Tongue (tissue), 2 donors: ENCODE data around the gene SLC7A4. TPM values are rescaled to one million over a fixed set of nuclear protein-coding genes. Genes with fewer than 3 reads are reported as not detected.

Source experiments
- DNase-seq: peaks from one replicate; pipeline ENCODE4 v3.0.0-alpha.2; 2015
- total RNA-seq: library from RNA; depleted of rRNA; stranded (reverse); fragments of >200 nt; gene quantifications from one replicate; pipeline ENCODE4 v1.2.3, GENCODE V29; 2014

The SLC7A4 gene
- total RNA-seq, 1 donor from 2014 or later = 0.41 TPM

DNA sequence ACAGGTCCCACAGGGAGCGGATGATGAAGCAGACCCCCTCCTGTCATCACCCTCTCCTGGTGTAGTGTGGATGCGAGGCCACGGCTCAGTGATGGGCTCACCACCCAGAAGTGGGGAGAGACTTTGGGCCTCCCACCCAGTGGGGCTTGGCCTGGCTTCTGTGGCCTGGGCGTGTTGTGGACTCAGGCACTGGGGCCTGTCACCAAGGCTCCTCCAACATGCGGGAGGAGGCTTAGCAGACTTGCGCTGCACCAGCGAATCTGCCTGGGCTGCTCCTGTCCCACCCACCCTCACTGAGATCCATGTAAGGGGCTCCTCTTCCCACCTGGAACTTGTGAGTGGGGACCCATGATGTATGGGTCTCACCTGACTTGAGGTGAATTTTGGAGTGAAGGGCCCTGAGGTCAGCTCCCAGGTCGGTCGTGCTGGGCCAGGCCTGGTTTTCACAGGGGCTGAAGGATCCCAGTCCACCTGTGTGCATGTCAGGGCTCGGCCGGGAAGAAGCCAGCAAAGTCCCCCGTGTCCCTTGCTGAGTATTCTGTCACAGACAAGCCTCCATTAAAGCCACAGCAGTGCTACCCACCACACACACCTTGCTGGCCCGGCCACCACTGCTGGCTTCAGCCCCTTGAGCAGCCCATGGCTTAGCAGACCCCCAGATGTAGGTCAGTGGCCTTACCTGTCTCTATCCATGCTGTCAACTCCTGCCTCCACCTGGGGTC, 34.7 kb downstream of the SLC7A4 start:
- DNase-seq = no peak

- no peak for DNase-seq
These were observed 35.5 kb downstream of the SLC7A4 start for GRCh38 chr22:20996598-20997535.

- no peak for DNase-seq
These were observed 36.3 kb downstream of the SLC7A4 start for GRCh38 chr22:20996031-20996410.

GRCh38 chr22:20995329-20996030, 36.9 kb downstream of the SLC7A4 start:
- no peak for DNase-seq

DNA sequence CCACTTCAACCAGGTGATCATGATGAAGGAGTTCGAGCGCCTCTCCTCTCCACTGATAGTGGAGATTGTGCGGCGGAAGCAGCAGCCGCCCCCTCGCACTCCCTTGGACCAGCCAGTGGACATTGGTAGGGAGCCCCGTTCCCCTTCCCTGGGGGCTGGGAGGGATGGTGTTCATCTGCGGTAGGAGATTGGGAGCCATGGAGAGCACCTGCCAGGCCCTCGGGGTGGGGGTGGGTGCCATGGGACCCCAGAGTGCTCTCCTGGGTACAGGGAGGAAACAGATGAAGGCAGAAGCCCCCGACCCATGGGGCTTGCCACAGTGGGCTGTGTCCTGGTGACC, 37.5 kb downstream of the SLC7A4 start:
- no peak for DNase-seq

DNA sequence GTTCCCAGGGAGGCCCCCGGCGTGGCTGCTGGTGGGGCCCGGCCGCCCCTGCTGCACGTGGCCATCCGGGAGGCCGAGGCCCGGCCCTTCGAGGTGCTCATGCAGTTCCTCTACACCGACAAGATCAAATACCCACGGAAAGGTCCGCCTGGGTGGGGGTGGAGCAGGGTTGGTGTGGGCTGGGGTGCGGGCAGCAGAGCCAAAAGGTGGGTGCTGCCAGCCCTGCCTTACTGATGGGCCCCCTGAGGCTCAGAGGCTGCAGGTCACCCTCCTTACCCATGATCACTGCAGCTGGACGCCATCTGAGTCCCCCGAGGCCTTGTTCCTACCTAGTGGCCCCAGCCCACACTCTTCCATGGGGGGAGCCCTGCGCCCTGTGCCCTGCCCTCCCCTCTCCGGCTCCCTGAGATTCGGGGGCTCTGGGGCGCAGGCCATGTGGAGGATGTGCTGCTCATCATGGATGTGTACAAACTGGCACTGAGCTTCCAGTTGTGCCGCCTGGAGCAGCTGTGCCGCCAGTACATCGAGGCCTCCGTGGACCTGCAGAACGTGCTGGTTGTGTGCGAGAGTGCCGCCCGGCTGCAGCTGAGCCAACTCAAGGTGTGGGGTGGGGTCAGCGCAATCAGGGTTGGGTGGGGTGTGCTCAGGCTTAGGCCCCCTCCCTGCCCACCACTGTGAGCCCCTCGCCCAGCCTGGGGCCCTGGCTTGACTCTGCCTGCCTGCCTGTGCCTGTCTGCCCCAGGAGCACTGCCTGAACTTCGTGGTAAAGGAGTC, 38.0 kb downstream of the SLC7A4 start:
- no peak for DNase-seq

GRCh38 chr22:20993304-20994127, 38.8 kb downstream of the SLC7A4 start:
- DNase-seq = no peak

DNA sequence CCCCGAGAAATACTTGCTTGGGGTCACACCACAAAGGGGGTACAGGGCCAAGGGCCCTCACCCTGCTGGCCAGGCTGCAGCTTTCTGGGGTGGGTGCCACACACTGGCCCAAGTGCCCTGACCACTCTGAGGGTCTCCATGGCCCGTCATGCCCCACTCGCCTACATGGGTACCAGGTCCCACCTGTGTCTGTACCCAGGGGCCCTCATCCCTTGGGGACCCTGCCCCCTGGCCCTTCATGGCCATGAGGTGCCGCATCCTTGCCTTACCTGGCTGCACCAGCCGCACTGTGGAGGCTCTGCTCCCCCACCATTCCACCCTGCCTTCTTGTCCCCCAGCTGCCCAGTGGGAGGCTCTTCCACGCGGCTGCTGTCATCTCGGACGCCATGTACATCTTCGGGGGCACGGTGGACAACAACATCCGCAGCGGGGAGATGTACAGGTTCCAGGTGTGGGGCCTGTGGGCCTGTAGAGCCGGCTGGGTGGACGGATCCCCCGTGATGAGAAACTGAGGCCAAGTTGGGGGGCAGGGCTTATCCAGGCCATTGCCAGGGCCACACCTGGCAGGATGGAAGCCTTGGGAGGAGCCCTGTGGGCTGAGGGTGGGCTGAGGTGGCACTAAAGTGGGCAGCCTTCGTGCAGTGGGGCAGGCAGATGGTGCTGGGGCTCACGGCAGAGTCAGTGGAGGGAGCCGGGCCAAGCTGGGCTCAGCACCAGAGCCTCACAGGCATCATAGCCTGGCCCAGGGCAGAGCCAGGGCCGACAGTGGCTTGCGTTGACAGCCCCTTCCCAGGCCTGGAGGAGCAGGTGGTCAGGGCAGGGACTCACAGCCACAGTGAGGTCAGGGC, 39.7 kb downstream of the SLC7A4 start:
- DNase-seq = no peak

DNA sequence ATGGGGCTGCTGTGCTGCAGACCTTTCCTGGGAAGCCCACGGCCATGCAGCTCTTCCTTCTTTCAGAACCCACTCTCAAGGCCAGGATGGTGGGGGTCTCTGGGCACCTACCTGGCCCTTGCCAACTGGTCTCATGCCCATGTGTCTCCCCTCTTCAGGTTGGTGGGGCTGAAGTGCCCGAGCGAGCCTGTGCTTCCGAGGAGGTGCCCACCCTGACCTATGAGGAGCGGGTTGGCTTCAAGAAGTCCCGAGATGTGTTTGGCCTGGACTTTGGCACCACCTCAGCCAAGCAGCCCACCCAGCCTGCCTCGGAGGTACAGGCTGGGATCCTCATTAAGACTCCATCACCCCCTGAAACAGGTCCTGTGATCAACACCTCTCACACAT, 40.3 kb downstream of the SLC7A4 start:
- no peak for DNase-seq

GRCh38 chr22:20991252-20992055, 40.9 kb downstream of the SLC7A4 start:
- no peak for DNase-seq

DNA sequence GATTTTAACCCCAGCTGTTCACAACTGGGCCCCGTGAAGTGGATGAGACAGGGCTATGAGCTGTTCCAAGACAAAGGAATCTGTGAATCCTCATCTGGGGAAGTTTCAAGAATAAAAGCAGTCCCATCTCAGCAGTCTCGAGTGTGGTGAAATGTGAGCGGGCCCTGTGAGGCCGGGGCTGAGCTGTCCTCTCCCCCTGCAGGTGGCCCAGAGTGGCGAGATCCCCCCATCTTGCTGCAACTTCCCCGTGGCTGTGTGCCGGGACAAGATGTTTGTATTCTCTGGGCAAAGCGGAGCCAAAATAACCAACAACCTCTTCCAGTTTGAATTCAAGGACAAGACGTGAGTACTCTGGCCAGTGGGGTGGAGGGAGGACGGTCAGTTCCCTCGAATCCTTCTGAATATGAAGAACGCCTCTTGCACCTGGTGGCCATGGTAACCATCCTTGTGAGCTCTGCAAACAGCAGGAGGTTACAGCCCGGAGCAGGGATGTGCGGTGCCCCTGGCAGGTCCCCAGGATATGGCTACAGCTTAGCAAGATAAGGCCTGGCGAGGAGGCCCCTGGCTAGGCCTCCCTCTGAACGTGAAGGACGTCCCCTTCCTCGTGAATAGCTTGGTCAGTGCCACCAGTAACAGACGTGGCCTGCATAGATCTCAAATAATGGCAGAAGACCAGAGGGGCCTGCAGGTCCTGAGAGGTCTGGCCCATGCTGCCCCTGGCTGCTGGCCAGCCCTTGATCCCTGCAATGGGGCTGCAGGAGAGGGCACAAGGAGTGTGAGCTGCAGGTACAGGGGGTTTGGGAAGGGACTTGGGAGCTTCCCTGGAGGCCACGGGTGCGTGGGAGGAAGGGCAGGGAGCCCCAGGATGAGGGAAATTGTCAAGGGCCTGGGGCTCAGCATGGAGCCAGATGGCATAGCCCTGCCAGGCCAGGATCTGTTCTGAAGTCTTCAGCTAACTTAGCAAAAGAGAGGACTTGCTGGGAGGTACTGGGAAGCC, 41.9 kb downstream of the SLC7A4 start:
- DNase-seq = no peak

- DNase-seq = no peak
These were observed 42.8 kb downstream of the SLC7A4 start for GRCh38 chr22:20989323-20990138.

GRCh38 chr22:20988573-20989322, 43.6 kb downstream of the SLC7A4 start:
- no peak for DNase-seq

DNA sequence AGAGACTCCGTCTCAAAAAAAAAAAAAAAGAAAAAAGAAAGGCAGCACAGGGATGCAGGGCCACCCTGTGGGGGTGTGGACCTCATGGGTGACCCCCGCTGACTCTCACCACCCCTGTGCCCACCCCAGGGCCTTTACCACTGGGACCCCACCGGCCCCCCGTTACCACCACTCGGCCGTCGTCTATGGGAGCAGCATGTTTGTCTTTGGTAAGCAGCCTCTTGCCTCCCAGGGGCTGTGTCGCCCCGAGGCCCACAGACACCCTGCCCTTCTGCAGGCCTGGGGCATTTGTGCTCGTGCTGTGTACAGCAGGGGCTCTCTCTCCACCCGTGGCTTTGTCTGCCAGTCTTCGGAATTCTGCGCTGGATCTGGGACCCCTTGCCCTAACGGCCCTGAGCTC, 45.0 kb downstream of the SLC7A4 start:
- no peak for DNase-seq

- no peak for DNase-seq
These were observed 46.0 kb downstream of the SLC7A4 start for GRCh38 chr22:20986365-20986764.

GRCh38 chr22:20985720-20986119, 46.6 kb downstream of the SLC7A4 start:
- DNase-seq = no peak
